HFF-Myc (cell line): Measurements from ENCODE around the gene FAM170B.

ENCODE experiments used
- DNase-seq: peaks from one replicate; pipeline ENCODE4 v3.0.0-alpha.2; 2011; ENCODE audit warnings: low read depth; ENCODE audit errors: extremely low read depth
- H3K4me3 ChIP-seq: replicated peaks from 2 replicates; pipeline ENCODE4 v1.5.1; 2011; ENCODE audit warnings: low read depth, mild to moderate bottlenecking, control low read depth, low read length
- CTCF ChIP-seq: IDR thresholded peaks from 2 replicates; pipeline ENCODE4 v1.5.1; 2012; ENCODE audit warnings: mild to moderate bottlenecking, low read depth, low read length, control low read depth; ENCODE audit errors: missing control alignments

The FAM170B gene

GRCh38 chr10:49112851-49113250 lies 21.0 kb downstream of the FAM170B start:
- DNase-seq: no peak

GRCh38 chr10:49112098-49112497 lies 21.7 kb downstream of the FAM170B start:
- TF ChIP-seq CTCF: no peak
- H3K4me3 ChIP-seq: no peak overlapping the region
- no peak for DNase-seq

More at GRCh38 chr10:49112851-49113250, 21.0 kb downstream of the FAM170B start:
- no peak overlapping the region for H3K4me3 ChIP-seq
- no peak for TF ChIP-seq CTCF

- no peak for TF ChIP-seq CTCF
- DNase-seq: no peak
- H3K4me3 ChIP-seq: no peak overlapping the region
These were observed 22.5 kb downstream of the FAM170B start for GRCh38 chr10:49111320-49111698.

- no peak overlapping the region for H3K4me3 ChIP-seq
- DNase-seq: no peak
- TF ChIP-seq CTCF: no peak
These were observed 23.0 kb downstream of the FAM170B start for GRCh38 chr10:49110684-49111319.

GRCh38 chr10:49109669-49110340 lies 24.0 kb downstream of the FAM170B start:
- no peak for TF ChIP-seq CTCF
- DNase-seq: peak; percentile 79
- H3K4me3 ChIP-seq: no peak overlapping the region

DNA sequence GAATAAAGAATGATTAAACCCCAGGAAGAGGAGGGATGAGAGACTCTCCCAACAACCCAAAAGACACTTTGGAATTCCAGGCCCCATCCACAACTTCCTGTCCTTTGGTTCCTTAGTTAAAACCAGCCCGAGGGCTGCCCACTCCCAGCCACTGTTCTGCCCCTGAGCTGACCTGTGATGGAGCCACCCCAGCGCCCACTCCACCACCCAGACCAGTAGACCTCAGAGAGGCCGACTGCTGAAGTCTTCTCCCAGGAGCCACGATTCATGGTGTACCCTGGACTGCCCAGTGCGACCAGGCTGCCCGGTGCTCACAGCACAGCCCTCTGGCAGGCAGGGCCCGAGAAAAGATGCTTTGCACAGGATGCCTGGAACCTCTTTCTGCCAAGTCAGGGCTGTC lies 25.2 kb downstream of the FAM170B start:
- H3K4me3 ChIP-seq: no peak overlapping the region
- DNase-seq: no peak
- no peak for TF ChIP-seq CTCF
